Stimulated activated CD8-positive, alpha-beta memory T cell treated with anti-CD3 and anti-CD28 coated beads, Interleukin-7, amount 100 ng/mL, for 48 hours (primary cell): ENCODE measurements around the gene KCNQ1.

ENCODE experiments used
- DNase-seq, 2 donors: peaks; one replicate each; pipeline ENCODE4 v3.0.0-alpha.2; 2020; ENCODE audit warnings: low read depth in 1 of 2; ENCODE audit errors: extremely low read depth in 1 of 2

Gene KCNQ1

GRCh38 chr11:2509481-2510001 is 64.7 kb downstream of the KCNQ1 start:
- no peak for DNase-seq

GRCh38 chr11:2510626-2511402 is 66.0 kb downstream of the KCNQ1 start:
- DNase-seq, result no peak

- DNase-seq, result no peak
Measured at GRCh38 chr11:2511421-2512369, 66.9 kb downstream of the KCNQ1 start.

- no peak for DNase-seq
Measured at GRCh38 chr11:2512431-2513407, 67.9 kb downstream of the KCNQ1 start.

- no peak for DNase-seq
Measured at GRCh38 chr11:2513441-2513840, 68.6 kb downstream of the KCNQ1 start.

- DNase-seq, result no peak
Measured at GRCh38 chr11:2515401-2516275, 70.8 kb downstream of the KCNQ1 start.

- DNase-seq, result no peak
Measured at GRCh38 chr11:2516276-2517015, 71.6 kb downstream of the KCNQ1 start.

- no peak for DNase-seq
Measured at GRCh38 chr11:2517016-2517385, 72.2 kb downstream of the KCNQ1 start.

GRCh38 chr11:2517386-2518064 is 72.7 kb downstream of the KCNQ1 start:
- DNase-seq, result no peak

GRCh38 chr11:2518111-2518982 is 73.5 kb downstream of the KCNQ1 start:
- DNase-seq, result no peak

- no peak for DNase-seq
Measured at GRCh38 chr11:2518983-2519340, 74.2 kb downstream of the KCNQ1 start.

GRCh38 chr11:2519517-2519861 is 74.7 kb downstream of the KCNQ1 start:
- no peak for DNase-seq

GRCh38 chr11:2519862-2520735 is 75.3 kb downstream of the KCNQ1 start:
- no peak for DNase-seq

- DNase-seq, result no peak
Measured at GRCh38 chr11:2520736-2521035, 75.9 kb downstream of the KCNQ1 start.

- DNase-seq, result no peak
Measured at GRCh38 chr11:2521081-2521732, 76.4 kb downstream of the KCNQ1 start.
